Erythroblast (primary cell): ENCODE data around the gene SH2D4B.

Source experiments
- GATA1 ChIP-seq: IDR thresholded peaks from 2 replicates; pipeline ENCODE4 v1.6.1; 2011; ENCODE audit warnings: low read depth, mild to moderate bottlenecking, control low read depth, low read length, moderate library complexity
- POLR2A ChIP-seq: IDR thresholded peaks from 2 replicates; pipeline ENCODE4 v1.6.1; 2011; ENCODE audit warnings: mild to moderate bottlenecking, low read length

GRCh38 chr10:80517416-80518142, 20.1 kb upstream of the SH2D4B start:
- TF ChIP-seq POLR2A (no peak), GATA1 (no peak)
